GM12873 (cell line): Measurements from ENCODE around the gene NPAS4.

Experiments used
- CTCF ChIP-seq: IDR thresholded peaks from 2 replicates; pipeline ENCODE4 v1.5.1; 2012; ENCODE audit warnings: low read depth, mild to moderate bottlenecking, moderate library complexity, low read length, control low read depth; ENCODE audit not compliant: insufficient read depth; ENCODE audit errors: missing control alignments

The NPAS4 gene

GRCh38 chr11:66421492-66422205 is 814 bp downstream of the NPAS4 start:
- no peak for TF ChIP-seq CTCF

DNA sequence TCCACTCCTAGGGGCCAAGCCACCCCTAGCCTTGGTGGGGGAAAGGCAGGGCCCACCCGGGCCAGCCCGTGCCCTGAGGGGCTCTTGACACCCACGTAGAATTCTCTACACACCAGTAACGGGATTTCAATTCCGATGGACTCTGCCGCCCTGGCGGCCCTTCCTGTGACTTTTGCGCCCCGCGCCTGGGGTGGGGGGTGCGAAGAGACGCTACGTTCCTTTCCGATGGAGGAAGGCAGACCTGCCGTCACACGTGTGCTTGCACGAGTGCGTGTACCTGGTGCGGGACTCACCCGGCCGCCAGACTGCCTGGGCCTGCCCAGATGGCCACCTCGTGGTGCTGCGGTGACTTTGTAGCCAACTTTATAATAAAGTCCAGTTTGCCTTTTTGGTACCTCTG is 5.5 kb downstream of the NPAS4 start:
- TF ChIP-seq CTCF: no peak

DNA sequence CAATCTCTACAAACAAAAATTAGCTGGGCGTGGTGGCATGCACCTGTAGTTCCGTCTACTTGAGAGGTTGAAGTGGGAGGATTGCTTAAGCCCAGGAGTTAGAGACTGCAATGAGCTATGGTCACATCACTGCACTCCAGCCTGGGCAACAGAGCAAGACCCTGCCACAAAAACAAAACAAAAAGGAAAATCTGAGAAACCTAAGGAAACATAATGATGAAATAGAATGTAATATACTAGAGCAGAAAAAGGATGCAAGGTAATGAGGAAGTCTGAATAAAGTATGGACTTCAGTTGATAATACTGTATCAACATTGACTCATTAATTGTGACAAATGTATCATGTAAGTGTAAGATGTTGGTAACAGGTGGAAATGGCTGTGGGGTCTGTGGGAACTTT is 8.1 kb downstream of the NPAS4 start:
- TF ChIP-seq CTCF: no peak

GRCh38 chr11:66429983-66430602 is 9.3 kb downstream of the NPAS4 start:
- peak; percentile 93 for TF ChIP-seq CTCF

GRCh38 chr11:66432597-66432996 is 11.8 kb downstream of the NPAS4 start:
- TF ChIP-seq CTCF: no peak

DNA sequence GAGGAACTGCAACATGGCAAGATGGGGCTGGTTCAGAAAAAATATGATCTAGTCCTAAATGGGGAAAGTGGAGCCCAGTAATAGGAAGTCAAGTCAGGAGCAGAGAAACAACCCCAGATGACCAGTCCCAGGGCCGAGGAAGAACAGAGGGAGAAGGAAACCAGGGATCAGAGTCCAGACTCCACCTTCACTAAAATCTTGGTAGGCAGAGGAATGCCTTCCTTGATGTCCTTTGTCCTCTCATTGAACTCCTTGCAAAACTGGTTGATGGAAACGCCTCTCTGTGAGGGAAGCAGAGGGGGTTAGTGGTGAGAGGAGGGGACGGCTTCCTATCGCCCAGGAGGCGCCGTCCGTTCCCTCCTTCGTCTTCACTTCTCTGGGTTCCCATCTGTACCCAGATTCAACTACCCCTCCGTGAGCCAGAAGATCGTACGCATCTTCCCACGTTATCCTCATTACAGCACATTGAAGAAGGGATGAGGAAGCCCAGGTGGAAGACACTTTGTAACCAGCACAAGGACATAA is 17.2 kb downstream of the NPAS4 start:
- no peak for TF ChIP-seq CTCF

DNA sequence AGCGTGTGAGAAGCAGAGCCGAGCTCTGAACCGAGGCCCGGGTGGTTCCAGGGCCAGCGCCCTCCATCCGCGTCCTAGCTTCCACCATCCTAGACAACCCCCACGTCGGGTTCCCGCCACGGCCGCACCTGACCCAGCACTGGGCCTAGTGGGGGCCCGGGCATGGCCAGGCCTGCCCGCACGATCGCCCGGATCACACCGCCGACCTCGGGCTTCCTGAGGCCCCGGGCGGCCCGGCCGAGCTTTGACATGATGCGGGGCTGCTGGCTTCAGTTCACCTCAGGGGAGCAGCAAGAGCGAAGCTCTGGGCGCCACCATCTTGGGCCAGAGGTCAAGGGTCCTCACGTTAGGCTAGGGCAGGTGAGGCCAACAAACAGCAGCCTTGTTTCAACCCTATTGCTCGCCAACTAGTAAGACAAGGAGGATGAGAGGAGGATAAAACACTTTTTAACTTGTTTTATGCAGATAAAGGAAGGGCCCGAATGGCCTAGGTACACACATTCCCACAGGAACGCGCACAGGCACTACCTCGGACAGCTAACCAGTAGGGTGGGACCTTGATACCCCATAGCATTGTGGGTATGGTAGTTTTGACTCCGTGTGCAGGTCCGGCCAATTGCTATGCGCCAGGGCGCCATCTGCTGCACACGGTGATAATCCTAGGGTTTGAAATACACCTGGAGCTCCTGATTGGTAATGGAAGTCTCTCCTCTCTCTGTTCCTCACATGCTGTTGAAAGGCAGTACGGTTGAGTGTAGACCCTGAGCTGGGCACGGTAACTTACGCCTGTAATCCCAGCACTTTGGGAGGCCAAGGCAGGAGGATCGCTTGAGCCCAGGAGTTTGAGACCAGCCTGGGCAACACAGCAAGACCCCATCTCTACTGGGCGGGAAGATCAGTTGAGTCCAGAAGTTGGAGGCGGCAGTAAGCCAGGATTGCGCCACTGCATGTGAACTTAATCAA is 17.9 kb downstream of the NPAS4 start, which contains the start of gene MRPL11:
TSS of gene MRPL11 (minus strand) at position 345 of the 963 bp plus-strand sequence. CDS start at position 251, 94 bp downstream.
- peak; percentile 79 for TF ChIP-seq CTCF
